Heart left ventricle (tissue), 16 donors: ENCODE data around the gene PCCA. TPM values are rescaled to one million over a fixed set of nuclear protein-coding genes. Genes with fewer than 3 reads are reported as not detected.
A peak's percentile ranks its signal among the peaks of the same experiment; 100 is the strongest.

ENCODE experiments used
- ATAC-seq, 4 donors: fragments of 200-7000 bp; cut with Tn5 transposase; one replicate each; pipeline ENCODE4 v1.9.1; 2020 to 2022; ENCODE audit warnings: moderate library complexity in 4 of 4, mild to moderate bottlenecking in 3 of 4, moderate number of reproducible peaks in 1 of 4
- DNase-seq, 5 donors: peaks; one replicate each; pipeline ENCODE4 v3.0.0-alpha.2; 2020
- H3K27ac ChIP-seq, 12 donors: fragments of 200-600 bp; sonication (generic) in 4 of 12; one replicate each; pipeline versions ENCODE4 v1.5.0 to v1.8.0; 2016 to 2022; ENCODE audit warnings: mild to moderate bottlenecking in 2 of 12
- H3K27me3 ChIP-seq, 9 donors: fragments of 200-600 bp; sonication (generic) in 2 of 9; one replicate each; pipeline versions ENCODE4 v1.5.1 to v1.8.0; 2016 to 2022; ENCODE audit warnings: mild to moderate bottlenecking in 3 of 9
- H3K36me3 ChIP-seq, 9 donors: fragments of 200-600 bp; sonication (generic) in 2 of 9; one replicate each; pipeline versions ENCODE4 v1.5.0 to v1.8.0; 2018 to 2022; ENCODE audit warnings: mild to moderate bottlenecking in 2 of 9
- H3K4me1 ChIP-seq, 12 donors: fragments of 200-600 bp; sonication (generic) in 4 of 12; one replicate each; pipeline versions ENCODE4 v1.5.0 to v1.8.0; 2016 to 2022; ENCODE audit warnings: mild to moderate bottlenecking in 3 of 12
- H3K4me3 ChIP-seq, 12 donors: fragments of 200-600 bp; sonication (generic) in 4 of 12; one replicate each; pipeline versions ENCODE4 v1.5.0 to v1.8.0; 2017 to 2022; ENCODE audit warnings: mild to moderate bottlenecking in 9 of 12, moderate library complexity in 4 of 12
- H3K9me3 ChIP-seq, 12 donors: fragments of 200-600 bp; sonication (generic) in 4 of 12; one replicate each; pipeline versions ENCODE4 v1.5.0 to v1.8.0; 2016 to 2022; ENCODE audit warnings: mild to moderate bottlenecking in 1 of 12
- CTCF ChIP-seq, 12 donors: fragments of 200-600 bp; sonication (generic) in 4 of 12; IDR thresholded peaks; one replicate each; pipeline versions ENCODE4 v1.5.0 to v1.8.0; 2018 to 2022; ENCODE audit warnings: antibody characterized with exemption in 12 of 12, mild to moderate bottlenecking in 5 of 12
- POLR2A ChIP-seq, 2 donors: fragments of 450-650 bp; IDR thresholded peaks; one replicate each; pipeline ENCODE4 v1.6.1; 2017; ENCODE audit warnings: antibody characterized with exemption in 2 of 2, mild to moderate bottlenecking in 2 of 2, moderate library complexity in 2 of 2
- WGBS, 4 donors: extraction: QIAGEN DNeasy Blood & Tissue Kit in 2 of 4; methylation state at CpG; one replicate each; pipeline versions ENCODE4 v1.1.5 to v1.1.7; 2013 to 2018; 5-methylcytosine and 5-hydroxymethylcytosine counted together
- intact Hi-C, 10 donors: fragments of 100-400 bp; cut with DNase I; formaldehyde crosslinking; loops; one replicate each; pipeline versions ENCODE4 v1.11.1 to v1.14.2; 2022
- polyA plus RNA-seq, 2 donors: library from polyadenylated mRNA; stranded (reverse); fragments of 200-250 nt; gene quantifications; one replicate each; pipeline ENCODE4 v1.2.3, GENCODE V29; 2013
- total RNA-seq, 9 donors: library from RNA; depleted of rRNA in 2 of 9; stranded (reverse); fragments of >200 nt in 2 of 9; fragmentation: NEBNext Ultra II Directional in 3 of 9; extraction: Animal tissue kit (Norgen Biotek cat#: 25700) in 3 of 9; gene quantifications; one replicate each; pipeline versions ENCODE4 v1.1.0 to v1.2.4, GENCODE V29; 2016 to 2023
- donor health status: ischemic (EF 13 %, LVEDD 7.1; RV severe dilation, severe dysfunction).
- donor health status: healthy with polysubstance abuse.
- donor health status: DM: no; HTN: yes; CAD: no.
- donor health status: DM: no; HTN: no; CAD: no.
- donor health status: ischemic (EF 25% LVEDD 6.9; RV normal size, moderate dysfunction).
- donor health status: ischemic (EF 25% LVEDD 5.7; RV mildly dilated, moderate dysfunction).
- donor health status: healthy.
- donor health status: DM: yes; HTN: yes; CAD: no.
- donor health status: ischemic (EF 35%, LVEDD 5.7; RV mildly dilated, moderate dysfunction).
- donor health status: nonischemic (EF 11% LVEDD 7.7; RV severe dilation, severe dysfunction).
- donor health status: DM: yes; HTN: yes; CAD: no.
- donor health status: PGD.
- donor health status: ischemic (EF 29% LVEDD 5.4; RV normal size, mild dysfunction).
- donor health status: nonischemic (EF 23%, LVEDD 6.1; RV moderate dilation, normal function).

Gene PCCA
- total and polyA plus RNA-seq, 11 donors, result 25.6 to 67.0 (median 40.9) TPM

GRCh38 chr13:100535426-100536135 lies 446.7 kb downstream of the PCCA start:
- TF ChIP-seq POLR2A (IDR thresholded peaks at IDR 0.05) (no peak), CTCF (IDR thresholded peaks at IDR 0.05) (no peak)
- Histone ChIP-seq H3K36me3 (peaks cover 0 to 9% (median 4%) of the 10 kb centered on the region in 9 donors), H3K27me3 (no peaks in the 10 kb centered on the region), H3K4me1 (peaks cover 0 to 10% (median 0%) of the 10 kb centered on the region in 12 donors), H3K9me3 (peaks cover 0 to 18% (median 2%) of the 10 kb centered on the region in 12 donors), H3K27ac (no peak overlapping the region), H3K4me3 (peak overlapping the region in 1 of 12 donors; percentile 13)
- no peak for DNase-seq
- 65 to 83% (median 75%) methylated on average over 16 of the region's 16 CpGs for WGBS, 4 donors
- intact Hi-C loops, result no loop called here
- ATAC-seq, result peak in 2 of 4 donors; percentile 22 to 39

- 89 to 92% (median 91%) methylated on average over 13 of the region's 13 CpGs for WGBS, 4 donors
- Histone ChIP-seq H3K27ac (no peak overlapping the region), H3K27me3 (no peaks in the 10 kb centered on the region), H3K9me3 (peaks cover 0 to 18% (median 2%) of the 10 kb centered on the region in 12 donors), H3K4me1 (peaks cover 0 to 10% (median 0%) of the 10 kb centered on the region in 12 donors), H3K36me3 (peaks cover 0 to 6% (median 0%) of the 10 kb centered on the region in 9 donors), H3K4me3 (no peak overlapping the region)
- ATAC-seq, result no peak
- no peak for TF ChIP-seq POLR2A (IDR thresholded peaks at IDR 0.05)
- no peak for TF ChIP-seq CTCF (IDR thresholded peaks at IDR 0.05)
- DNase-seq, result no peak
- intact Hi-C loops, result no loop called here
Measured at GRCh38 chr13:100536643-100537180, 447.8 kb downstream of the PCCA start.

- TF ChIP-seq POLR2A (IDR thresholded peaks at IDR 0.05), result no peak
- no peak for TF ChIP-seq CTCF (IDR thresholded peaks at IDR 0.05)
- H3K36me3 ChIP-seq, result peaks cover 0 to 2% (median 0%) of the 10 kb centered on the region in 9 donors
- ATAC-seq, result peak in 1 of 4 donors; percentile 29
- H3K9me3 ChIP-seq, result peaks cover 0 to 12% (median 2%) of the 10 kb centered on the region in 12 donors
- peaks cover 0 to 10% (median 0%) of the 10 kb centered on the region in 12 donors for H3K4me1 ChIP-seq
- no peak overlapping the region for H3K27ac ChIP-seq
- no peak for DNase-seq
- no peak overlapping the region for H3K4me3 ChIP-seq
- WGBS, 4 donors, result 89 to 96% (median 93%) methylated on average over 6 to 9 of the region's 9 CpGs
- no peaks in the 10 kb centered on the region for H3K27me3 ChIP-seq
- intact Hi-C loops, result no loop called here
Measured at GRCh38 chr13:100537486-100537885, 448.6 kb downstream of the PCCA start.

GRCh38 chr13:100537951-100538462 lies 449.1 kb downstream of the PCCA start:
- TF ChIP-seq CTCF (IDR thresholded peaks at IDR 0.05) (no peak), POLR2A (IDR thresholded peaks at IDR 0.05) (no peak)
- Histone ChIP-seq H3K27ac (no peak overlapping the region), H3K4me1 (peaks cover 0 to 10% (median 0%) of the 10 kb centered on the region in 12 donors), H3K27me3 (no peaks in the 10 kb centered on the region), H3K9me3 (peaks cover 0 to 12% (median 2%) of the 10 kb centered on the region in 12 donors), H3K36me3 (no peaks in the 10 kb centered on the region), H3K4me3 (no peak overlapping the region)
- WGBS, 4 donors, result 94 to 98% (median 96%) methylated on average over 5 of the region's 5 CpGs
- DNase-seq (no peak), ATAC-seq (no peak)
- intact Hi-C loops, result no loop called here
